Measurements from ENCODE around the gene HADHA.

The HADHA gene

GRCh38 chr2:26224095-26224494 lies 20.3 kb downstream of the HADHA start:
- H3K27ac ChIP-seq = no peak overlapping the region
- TF ChIP-seq CTCF (conservative IDR thresholded peaks at IDR 0.05) = no peak

- no peak for TF ChIP-seq CTCF (conservative IDR thresholded peaks at IDR 0.05)
- no peak overlapping the region for H3K27ac ChIP-seq
Observed at GRCh38 chr2:26223018-26223417, 21.4 kb downstream of the HADHA start.

- no peak overlapping the region for H3K27ac ChIP-seq
- no peak for TF ChIP-seq CTCF (conservative IDR thresholded peaks at IDR 0.05)
Observed at GRCh38 chr2:26217720-26218119, 26.7 kb downstream of the HADHA start.

GRCh38 chr2:26216587-26216986 lies 27.8 kb downstream of the HADHA start:
- H3K27ac ChIP-seq = no peak overlapping the region
- no peak for TF ChIP-seq CTCF (conservative IDR thresholded peaks at IDR 0.05)

GRCh38 chr2:26215833-26216232 lies 28.6 kb downstream of the HADHA start:
- H3K27ac ChIP-seq = no peak overlapping the region
- no peak for TF ChIP-seq CTCF (conservative IDR thresholded peaks at IDR 0.05)

- TF ChIP-seq CTCF (conservative IDR thresholded peaks at IDR 0.05) = no peak
- no peak overlapping the region for H3K27ac ChIP-seq
Observed at GRCh38 chr2:26214759-26215158, 29.7 kb downstream of the HADHA start.

GRCh38 chr2:26212011-26212410 lies 32.4 kb downstream of the HADHA start:
- no peak for TF ChIP-seq CTCF (conservative IDR thresholded peaks at IDR 0.05)
- no peak overlapping the region for H3K27ac ChIP-seq

GRCh38 chr2:26203906-26204305 lies 40.5 kb downstream of the HADHA start:
- no peak overlapping the region for H3K27ac ChIP-seq
- no peak for TF ChIP-seq CTCF (conservative IDR thresholded peaks at IDR 0.05)
